Fibroblast of skin of right biceps (primary cell): ENCODE measurements around the gene INTS3.
A peak's percentile ranks its signal among the peaks of the same experiment; 100 is the strongest.

Source experiments
- DNase-seq: peaks from one replicate; pipeline ENCODE4 v3.0.0-alpha.2; 2013

INTS3 gene

GRCh38 chr1:153799016-153799415 is 71.2 kb downstream of the INTS3 start:
- DNase-seq = no peak

GRCh38 chr1:153799566-153800465 is 72.0 kb downstream of the INTS3 start:
- no peak for DNase-seq

- no peak for DNase-seq
These were observed 72.7 kb downstream of the INTS3 start for GRCh38 chr1:153800516-153800915.

GRCh38 chr1:153801028-153801625 is 73.3 kb downstream of the INTS3 start:
- no peak for DNase-seq

- no peak for DNase-seq
These were observed 74.2 kb downstream of the INTS3 start for GRCh38 chr1:153801786-153802697.

- no peak for DNase-seq
These were observed 75.7 kb downstream of the INTS3 start for GRCh38 chr1:153803470-153804056.

GRCh38 chr1:153804112-153804511 is 76.3 kb downstream of the INTS3 start:
- no peak for DNase-seq

GRCh38 chr1:153805042-153805745 is 77.3 kb downstream of the INTS3 start:
- peak; percentile 91 for DNase-seq

GRCh38 chr1:153805886-153806719 is 78.3 kb downstream of the INTS3 start:
- DNase-seq = no peak

GRCh38 chr1:153816283-153816889 is 88.5 kb downstream of the INTS3 start:
- peak; percentile 10 for DNase-seq

GRCh38 chr1:153818876-153819275 is 91.0 kb downstream of the INTS3 start:
- no peak for DNase-seq
